SU-DHL-6 (cell line): ENCODE measurements around the gene HIVEP3.

Source experiments
- H2AFZ ChIP-seq: fragments of 200-600 bp; sonication (generic); 2 replicates; pipeline ENCODE4 v1.6.1; 2014; ENCODE audit warnings: low read depth, mild to moderate bottlenecking, moderate library complexity, mixed read lengths, antibody characterized with exemption, low read length; ENCODE audit not compliant: severe bottlenecking
- H3F3A ChIP-seq: fragments of 200-600 bp; shearing (Covaris generic); 2 replicates; pipeline ENCODE4 v1.6.0; 2016; ENCODE audit warnings: antibody characterized with exemption, mild to moderate bottlenecking; ENCODE audit not compliant: insufficient read depth
- H3K27ac ChIP-seq: fragments of 200-600 bp; sonication (generic); 2 replicates; pipeline ENCODE4 v1.5.1; 2016; ENCODE audit warnings: low read depth, mild to moderate bottlenecking, low read length, moderate library complexity, mixed read lengths
- H3K27me3 ChIP-seq: fragments of 200-600 bp; sonication (generic), shearing (Covaris generic); 2 replicates; pipeline ENCODE4 v1.6.0; 2014; ENCODE audit warnings: mild to moderate bottlenecking, low read length
- H3K36me3 ChIP-seq: fragments of 200-600 bp; sonication (generic); 2 replicates; pipeline ENCODE4 v1.6.1; 2014; ENCODE audit warnings: mild to moderate bottlenecking, low read length, mixed read lengths
- H3K4me2 ChIP-seq: fragments of 300-600, 200-600 bp; shearing (Covaris generic), sonication (generic); 2 replicates; pipeline ENCODE4 v1.6.0; 2014; ENCODE audit warnings: low read length, low read depth, mild to moderate bottlenecking; ENCODE audit not compliant: poor library complexity, severe bottlenecking
- H3K4me3 ChIP-seq: fragments of 200-600 bp; sonication (generic); 2 replicates; pipeline ENCODE4 v1.5.1; 2014; ENCODE audit warnings: antibody characterized with exemption, low read length, mild to moderate bottlenecking, mixed read lengths; ENCODE audit not compliant: insufficient read depth, poor library complexity, severe bottlenecking
- H3K79me2 ChIP-seq: fragments of 200-600 bp; sonication (generic); 2 replicates; pipeline ENCODE4 v1.6.1; 2014; ENCODE audit warnings: mild to moderate bottlenecking, low read length, moderate library complexity; ENCODE audit not compliant: insufficient read depth
- H3K9ac ChIP-seq: fragments of 200-600 bp; sonication (generic); 2 replicates; pipeline ENCODE4 v1.7.0; 2014; ENCODE audit warnings: mild to moderate bottlenecking, low read length
- H3K9me2 ChIP-seq: fragments of 200-600 bp; sonication (generic); replicated peaks from 2 replicates; pipeline ENCODE4 v1.6.1; 2014; ENCODE audit warnings: low read length; ENCODE audit not compliant: insufficient read depth
- H3K9me3 ChIP-seq: fragments of 200-600 bp; sonication (generic); 2 replicates; pipeline ENCODE4 v1.6.1; 2014; ENCODE audit warnings: low read length, mixed read lengths; ENCODE audit not compliant: insufficient read depth
- H4K20me1 ChIP-seq: fragments of 200-600 bp; sonication (generic); 2 replicates; pipeline ENCODE4 v1.6.1; 2014; ENCODE audit warnings: low read depth, mild to moderate bottlenecking, antibody characterized with exemption, low read length, moderate library complexity, mixed read lengths
- EZH2phosphoT487 ChIP-seq: fragments of 200-600 bp; sonication (generic), shearing (Covaris generic); conservative IDR thresholded peaks from 2 replicates; pipeline ENCODE4 v1.6.1; 2018; ENCODE audit warnings: mild to moderate bottlenecking, antibody characterized with exemption, low read length, moderate library complexity, mixed read lengths
- TF ChIP-seq, protein P1 (sequence below): fragments of 200-600 bp; sonication (generic); IDR thresholded peaks from one replicate; pipeline ENCODE4 v1.5.1; 2017; ENCODE audit warnings: antibody characterized with exemption, mild to moderate bottlenecking, low read length, moderate library complexity; ENCODE audit not compliant: insufficient read depth, poor library complexity, severe bottlenecking

The HIVEP3 gene

DNA sequence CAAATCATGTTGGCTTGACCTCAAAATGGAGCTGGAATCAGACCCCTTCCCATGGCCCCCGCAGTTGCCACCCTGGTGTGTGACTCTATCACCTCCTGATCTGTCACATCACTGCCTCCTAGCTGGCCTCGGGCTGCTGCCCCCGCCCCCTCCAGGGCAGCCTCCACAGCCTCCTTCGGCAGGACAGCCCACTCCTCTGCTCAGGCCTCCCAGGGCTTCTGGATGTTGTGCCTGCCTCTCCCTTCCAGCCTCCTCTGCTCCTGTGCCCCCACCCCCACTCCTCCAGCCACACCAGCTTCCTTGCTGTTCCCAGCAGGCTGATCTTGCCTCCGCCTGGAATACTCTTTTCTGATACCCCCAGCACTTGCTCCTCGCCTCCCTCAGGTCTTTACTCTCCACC is 299.9 kb downstream of the HIVEP3 start:
- no peak overlapping the region for H3K4me3 ChIP-seq

DNA sequence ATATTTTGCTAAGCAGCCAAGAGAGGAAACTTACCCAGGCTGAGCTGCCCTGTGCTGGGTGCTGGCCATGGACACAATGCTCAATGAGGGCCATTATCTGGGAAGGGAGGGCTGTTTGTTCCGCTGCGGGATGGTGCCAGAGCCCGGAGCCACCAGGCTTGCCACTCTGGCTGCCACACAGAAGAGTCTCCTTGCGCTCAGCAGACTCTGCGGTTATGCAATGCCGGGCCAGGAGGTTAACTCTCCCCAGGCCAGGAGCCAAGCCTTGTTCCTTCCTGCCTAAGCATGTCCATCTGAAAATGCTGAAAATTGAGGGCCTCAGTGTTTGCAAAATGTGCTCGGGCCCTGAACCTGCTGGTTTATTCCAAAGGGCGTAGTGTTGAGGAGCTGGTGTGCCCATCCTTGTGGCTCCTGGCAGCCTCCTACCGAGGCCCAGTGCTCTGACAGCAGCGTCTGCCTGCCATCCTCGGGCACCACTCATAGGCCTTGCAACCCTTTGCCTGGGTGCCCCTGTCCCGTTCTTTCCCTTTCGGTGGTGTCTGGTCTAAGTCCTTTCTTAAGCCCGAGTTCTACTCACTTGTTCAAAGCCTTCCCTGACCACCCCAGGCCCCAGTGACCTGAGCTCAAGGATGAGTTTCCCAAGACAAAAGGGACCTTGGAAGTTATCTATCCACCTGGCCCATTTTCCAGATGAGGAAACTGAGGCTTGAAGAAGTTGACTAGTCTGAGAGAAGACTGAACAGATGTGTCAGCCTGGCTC is 300.5 kb downstream of the HIVEP3 start:
- H3K9me2 ChIP-seq, result no peaks in the 10 kb centered on the region
- H3K9ac ChIP-seq, result no peak overlapping the region
- no peak overlapping the region for H2AFZ ChIP-seq
- no peaks in the 10 kb centered on the region for H3K9me3 ChIP-seq
- H3K27ac ChIP-seq, result no peak overlapping the region
- TF ChIP-seq, protein P1, sequence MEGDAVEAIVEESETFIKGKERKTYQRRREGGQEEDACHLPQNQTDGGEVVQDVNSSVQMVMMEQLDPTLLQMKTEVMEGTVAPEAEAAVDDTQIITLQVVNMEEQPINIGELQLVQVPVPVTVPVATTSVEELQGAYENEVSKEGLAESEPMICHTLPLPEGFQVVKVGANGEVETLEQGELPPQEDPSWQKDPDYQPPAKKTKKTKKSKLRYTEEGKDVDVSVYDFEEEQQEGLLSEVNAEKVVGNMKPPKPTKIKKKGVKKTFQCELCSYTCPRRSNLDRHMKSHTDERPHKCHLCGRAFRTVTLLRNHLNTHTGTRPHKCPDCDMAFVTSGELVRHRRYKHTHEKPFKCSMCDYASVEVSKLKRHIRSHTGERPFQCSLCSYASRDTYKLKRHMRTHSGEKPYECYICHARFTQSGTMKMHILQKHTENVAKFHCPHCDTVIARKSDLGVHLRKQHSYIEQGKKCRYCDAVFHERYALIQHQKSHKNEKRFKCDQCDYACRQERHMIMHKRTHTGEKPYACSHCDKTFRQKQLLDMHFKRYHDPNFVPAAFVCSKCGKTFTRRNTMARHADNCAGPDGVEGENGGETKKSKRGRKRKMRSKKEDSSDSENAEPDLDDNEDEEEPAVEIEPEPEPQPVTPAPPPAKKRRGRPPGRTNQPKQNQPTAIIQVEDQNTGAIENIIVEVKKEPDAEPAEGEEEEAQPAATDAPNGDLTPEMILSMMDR, result no peak
- TF ChIP-seq EZH2phosphoT487, result no peak
- no peaks in the 10 kb centered on the region for H3K79me2 ChIP-seq
- H3K36me3 ChIP-seq, result no peaks in the 10 kb centered on the region
- no peak overlapping the region for H3K4me3 ChIP-seq
- no peak overlapping the region for H3K4me2 ChIP-seq
- H3K27me3 ChIP-seq, result no peaks in the 10 kb centered on the region
- no peaks in the 10 kb centered on the region for H4K20me1 ChIP-seq
- no peaks in the 10 kb centered on the region for H3F3A ChIP-seq

More for the DNA sequence above, 299.9 kb downstream of the HIVEP3 start:
- no peak overlapping the region for H2AFZ ChIP-seq
- H3F3A ChIP-seq, result no peaks in the 10 kb centered on the region
- H3K27ac ChIP-seq, result no peak overlapping the region
- no peaks in the 10 kb centered on the region for H3K27me3 ChIP-seq
- no peak overlapping the region for H3K4me2 ChIP-seq
- H3K9me2 ChIP-seq, result no peaks in the 10 kb centered on the region
- H3K36me3 ChIP-seq, result no peaks in the 10 kb centered on the region
- no peaks in the 10 kb centered on the region for H3K9me3 ChIP-seq
- H3K9ac ChIP-seq, result no peak overlapping the region
- TF ChIP-seq EZH2phosphoT487, result no peak
- TF ChIP-seq, protein P1, result no peak
- H4K20me1 ChIP-seq, result no peaks in the 10 kb centered on the region
- H3K79me2 ChIP-seq, result no peaks in the 10 kb centered on the region

DNA sequence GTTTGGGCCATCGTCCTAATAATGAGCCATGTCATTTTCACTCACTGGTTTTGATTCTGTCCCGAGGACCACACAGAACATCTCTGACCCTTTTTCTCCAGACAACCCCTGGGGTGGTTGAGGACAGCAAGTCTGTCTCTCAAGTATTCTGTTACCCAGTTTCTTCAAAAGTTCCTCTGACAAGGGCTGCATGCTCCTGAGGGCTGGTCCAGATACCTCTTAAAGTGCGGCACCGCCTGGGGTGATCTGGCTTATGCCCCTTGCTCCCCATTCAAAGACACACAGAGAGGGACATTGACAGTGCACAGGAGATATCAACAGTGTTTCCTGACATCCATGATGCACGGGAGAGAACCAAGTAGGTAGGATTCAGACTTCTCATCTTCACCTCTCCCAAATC is 301.4 kb downstream of the HIVEP3 start:
- no peaks in the 10 kb centered on the region for H3K27me3 ChIP-seq
- no peaks in the 10 kb centered on the region for H3F3A ChIP-seq
- TF ChIP-seq EZH2phosphoT487, result no peak
- TF ChIP-seq, protein P1, result no peak
- no peaks in the 10 kb centered on the region for H3K9me3 ChIP-seq
- H3K79me2 ChIP-seq, result no peaks in the 10 kb centered on the region
- no peak overlapping the region for H3K27ac ChIP-seq
- no peak overlapping the region for H2AFZ ChIP-seq
- no peaks in the 10 kb centered on the region for H3K36me3 ChIP-seq
- no peak overlapping the region for H3K9ac ChIP-seq
- H3K9me2 ChIP-seq, result no peaks in the 10 kb centered on the region
- H4K20me1 ChIP-seq, result no peaks in the 10 kb centered on the region
- no peak overlapping the region for H3K4me3 ChIP-seq
- H3K4me2 ChIP-seq, result no peak overlapping the region
